ENCODE data around the gene EGFL7.

EGFL7 gene

DNA sequence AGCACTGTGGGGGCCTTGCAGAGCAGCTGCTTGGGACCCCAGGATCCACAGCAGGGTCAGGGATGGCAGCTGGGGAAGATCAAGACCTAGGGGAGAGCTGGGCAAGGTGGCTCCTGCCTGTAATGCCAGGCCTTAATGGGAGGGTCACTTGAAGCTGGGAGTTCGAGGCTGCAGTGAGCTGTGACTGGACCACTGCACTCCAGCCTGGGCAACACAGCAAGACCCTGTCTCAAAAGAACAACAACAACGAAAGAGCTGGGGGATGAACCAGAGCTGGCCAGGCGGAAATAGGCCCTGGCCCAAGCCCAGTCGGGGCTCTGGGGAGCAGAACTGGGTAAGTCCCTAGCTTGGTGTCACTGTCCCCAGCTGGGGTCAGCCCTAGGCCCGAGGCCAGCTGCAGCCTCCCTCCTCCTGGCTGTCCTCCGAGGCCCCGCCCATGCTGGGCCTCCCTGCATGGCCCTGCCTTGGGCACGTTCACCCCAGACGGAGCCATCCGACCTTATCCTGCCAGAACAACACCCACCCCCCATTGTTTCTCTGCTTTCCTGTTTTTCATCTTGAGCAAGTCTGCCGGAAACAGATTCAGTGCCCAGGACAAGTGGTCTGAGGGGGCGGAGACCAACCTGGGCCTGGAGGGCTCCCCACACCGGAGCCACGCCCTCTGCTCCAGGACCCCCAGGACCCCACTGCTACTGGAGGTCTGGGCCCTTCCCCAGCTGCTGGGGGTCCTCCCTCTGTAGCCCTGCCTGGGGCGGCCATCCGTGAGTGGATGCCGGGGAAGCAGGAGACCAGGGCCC is 51.6 kb downstream of the EGFL7 start:
- no peak for DNase-seq (ENCODE audit: low read depth in 4 of 4, low spot score in 1 of 4)

DNA sequence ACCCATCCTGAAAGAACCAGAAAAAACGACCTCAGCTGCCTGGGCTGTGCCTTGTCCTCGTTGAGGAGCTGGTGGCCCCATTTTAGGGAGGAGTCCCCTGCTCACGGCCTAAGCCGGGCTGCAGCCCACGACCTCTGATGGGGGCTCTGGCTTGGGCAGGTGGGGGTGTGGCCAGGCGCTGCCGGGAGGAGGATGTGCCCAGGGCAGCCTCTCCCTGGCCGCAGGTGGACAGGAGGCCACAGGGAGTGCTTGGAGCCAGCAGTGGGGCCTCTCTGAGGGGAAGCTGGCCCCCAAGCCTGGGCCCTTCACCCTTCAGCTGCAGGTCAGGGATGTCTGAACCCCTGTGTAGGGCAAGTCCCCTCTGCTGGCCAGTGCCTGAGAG is 52.2 kb downstream of the EGFL7 start:
- DNase-seq (ENCODE audit: low read depth in 4 of 4, low spot score in 1 of 4) = no peak

DNA sequence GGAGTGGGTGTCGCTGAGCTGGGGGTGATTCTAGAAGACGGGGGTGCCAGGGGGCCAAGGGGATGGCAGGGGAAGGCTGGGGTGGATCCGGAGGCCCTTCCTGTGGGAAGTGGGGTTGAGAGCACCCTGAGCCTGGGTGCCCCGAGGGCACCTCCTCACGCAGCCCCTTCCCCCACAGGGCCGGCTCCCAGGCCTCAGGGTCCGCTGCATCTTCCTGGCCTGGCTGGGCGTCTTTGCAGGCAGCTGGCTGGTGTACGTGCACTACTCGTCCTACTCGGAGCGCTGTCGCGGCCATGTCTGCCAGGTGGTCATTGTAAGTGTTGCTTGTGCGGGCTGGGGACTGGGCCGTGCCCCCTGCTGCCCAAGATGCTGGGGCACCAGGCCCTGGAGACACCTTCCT is 54.7 kb downstream of the EGFL7 start:
- DNase-seq (ENCODE audit: low read depth in 4 of 4, low spot score in 1 of 4) = no peak

DNA sequence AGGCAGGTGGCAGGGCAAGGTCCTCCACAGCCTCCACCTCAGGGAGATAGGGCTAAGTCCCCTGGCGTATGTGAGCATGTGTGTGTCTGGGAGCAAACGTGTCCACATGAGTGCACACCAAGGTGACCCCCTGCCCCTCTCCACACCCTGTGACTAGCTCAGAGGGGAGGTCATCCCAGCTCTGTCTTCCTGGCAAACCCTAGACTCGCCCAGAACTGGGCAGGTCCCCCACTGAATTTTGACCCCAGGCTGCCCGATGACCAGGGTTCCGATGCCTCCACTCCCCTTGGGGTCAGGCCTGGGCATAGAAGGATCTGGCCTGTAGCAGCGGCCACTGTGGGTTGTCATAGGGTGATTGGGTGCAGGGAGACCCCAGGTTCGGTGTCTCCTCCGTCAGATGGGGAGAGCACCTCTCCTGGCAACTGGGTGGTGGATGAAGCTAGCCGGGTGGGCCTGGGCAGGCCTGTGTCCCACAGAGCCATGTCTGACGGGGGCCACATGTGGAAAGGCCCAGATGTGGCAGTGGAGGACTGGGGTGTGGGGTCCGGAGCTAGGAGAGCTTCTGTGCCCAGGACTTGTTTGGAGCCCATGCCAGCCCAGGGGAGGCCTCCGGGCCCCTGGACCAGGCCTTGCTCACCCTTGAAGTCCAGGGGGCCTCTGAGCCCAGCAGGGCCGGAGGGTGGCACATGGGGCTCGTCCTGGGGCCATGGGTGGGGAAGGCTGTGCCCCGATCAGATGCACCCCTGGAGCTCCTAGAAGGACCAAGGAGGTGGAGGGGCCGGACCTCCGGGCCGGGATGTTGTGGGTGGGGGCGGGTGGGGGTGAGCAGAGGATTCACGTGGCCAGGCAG is 55.9 kb downstream of the EGFL7 start:
- DNase-seq (ENCODE audit: low read depth in 4 of 4, low spot score in 1 of 4) = no peak

DNA sequence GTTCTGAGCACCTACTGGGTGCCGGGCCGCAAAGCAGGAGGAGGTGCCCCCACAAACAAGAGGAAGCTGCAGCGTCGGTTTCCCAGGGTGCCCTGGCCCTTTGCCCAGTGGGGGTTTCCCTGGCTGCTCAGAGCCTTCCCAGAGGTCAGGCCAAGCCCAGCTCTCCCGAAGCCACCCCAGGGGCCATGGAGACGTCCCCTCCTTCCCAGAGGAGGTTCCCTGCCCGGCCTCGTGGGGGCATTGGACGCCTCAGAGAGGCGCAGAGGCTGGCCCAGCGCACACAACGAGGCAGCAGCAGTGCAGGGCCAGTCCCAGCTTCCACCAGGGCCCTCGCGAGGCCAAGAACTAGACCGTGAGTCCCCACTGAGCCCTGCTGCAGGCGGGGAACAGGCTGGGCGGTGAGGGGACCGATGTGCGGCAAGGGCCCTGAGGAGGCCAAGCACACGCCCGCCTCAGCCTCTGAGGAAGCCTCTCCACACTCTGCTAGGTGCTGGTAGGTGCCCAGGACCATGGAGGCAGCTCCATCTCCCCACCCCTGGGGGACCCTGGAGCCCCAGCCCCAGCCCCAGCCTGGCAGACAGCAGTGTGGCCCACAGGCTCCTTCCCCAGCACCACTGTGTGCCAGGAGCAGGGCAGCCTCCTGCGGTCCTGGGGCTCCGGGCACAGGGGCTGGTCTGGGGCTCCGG is 56.6 kb downstream of the EGFL7 start:
- DNase-seq (ENCODE audit: low read depth in 4 of 4, low spot score in 1 of 4) = no peak

DNA sequence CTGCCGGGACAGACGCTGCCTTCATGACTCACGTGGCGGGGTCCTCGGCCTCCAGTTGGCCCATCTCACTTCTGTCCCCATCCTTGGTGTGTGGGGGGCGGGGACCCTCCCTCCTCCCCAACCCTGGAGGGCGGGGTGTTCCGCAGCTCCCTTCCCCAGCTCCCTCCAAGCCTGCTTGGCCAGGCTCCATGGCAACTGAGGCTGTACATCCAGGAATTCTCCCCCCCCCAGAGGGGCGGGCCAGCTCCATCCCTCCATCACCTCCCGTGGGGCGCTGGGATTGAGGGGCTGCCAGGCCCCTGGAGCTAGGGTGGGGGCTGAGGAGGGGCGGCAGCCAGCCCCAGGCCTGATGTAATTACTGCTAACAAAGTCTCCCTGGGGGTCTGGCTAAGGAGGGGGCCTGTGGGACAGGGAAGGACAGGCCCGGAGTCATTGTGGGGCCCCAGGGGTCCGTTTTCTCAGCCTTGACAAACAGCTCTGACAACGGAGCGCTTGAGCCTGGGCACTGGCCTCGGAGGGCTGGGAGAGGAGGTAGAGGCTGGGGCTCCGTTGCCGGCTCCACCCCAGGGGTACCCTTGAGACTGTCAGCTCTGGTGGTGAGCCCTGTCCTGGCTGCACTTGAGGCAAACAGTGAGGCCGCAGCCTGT is 57.7 kb downstream of the EGFL7 start:
- DNase-seq (ENCODE audit: low read depth in 4 of 4, low spot score in 1 of 4) = no peak

DNA sequence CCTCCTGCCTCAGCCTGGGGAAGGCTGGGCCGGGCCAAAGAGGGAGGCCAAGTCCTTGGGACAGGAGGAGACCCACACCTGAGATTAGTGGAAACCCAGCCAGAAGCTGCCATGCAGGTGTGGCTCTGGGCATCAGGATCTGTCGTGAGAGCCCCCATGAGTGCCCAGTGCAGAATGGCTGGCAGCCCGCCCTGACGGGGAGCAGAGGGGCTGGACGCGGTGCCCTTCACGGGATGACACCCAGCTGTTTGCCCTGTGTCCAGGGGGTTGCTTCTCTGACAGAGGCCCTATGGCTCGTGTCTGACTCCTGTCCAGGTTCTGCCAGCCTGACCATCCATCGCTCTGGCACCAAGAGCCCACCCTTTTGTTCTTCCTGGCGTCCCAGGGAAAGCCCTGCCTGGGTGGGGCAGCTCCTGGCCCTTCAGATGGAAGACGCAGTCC is 58.2 kb downstream of the EGFL7 start:
- DNase-seq (ENCODE audit: low read depth in 4 of 4, low spot score in 1 of 4) = no peak

DNA sequence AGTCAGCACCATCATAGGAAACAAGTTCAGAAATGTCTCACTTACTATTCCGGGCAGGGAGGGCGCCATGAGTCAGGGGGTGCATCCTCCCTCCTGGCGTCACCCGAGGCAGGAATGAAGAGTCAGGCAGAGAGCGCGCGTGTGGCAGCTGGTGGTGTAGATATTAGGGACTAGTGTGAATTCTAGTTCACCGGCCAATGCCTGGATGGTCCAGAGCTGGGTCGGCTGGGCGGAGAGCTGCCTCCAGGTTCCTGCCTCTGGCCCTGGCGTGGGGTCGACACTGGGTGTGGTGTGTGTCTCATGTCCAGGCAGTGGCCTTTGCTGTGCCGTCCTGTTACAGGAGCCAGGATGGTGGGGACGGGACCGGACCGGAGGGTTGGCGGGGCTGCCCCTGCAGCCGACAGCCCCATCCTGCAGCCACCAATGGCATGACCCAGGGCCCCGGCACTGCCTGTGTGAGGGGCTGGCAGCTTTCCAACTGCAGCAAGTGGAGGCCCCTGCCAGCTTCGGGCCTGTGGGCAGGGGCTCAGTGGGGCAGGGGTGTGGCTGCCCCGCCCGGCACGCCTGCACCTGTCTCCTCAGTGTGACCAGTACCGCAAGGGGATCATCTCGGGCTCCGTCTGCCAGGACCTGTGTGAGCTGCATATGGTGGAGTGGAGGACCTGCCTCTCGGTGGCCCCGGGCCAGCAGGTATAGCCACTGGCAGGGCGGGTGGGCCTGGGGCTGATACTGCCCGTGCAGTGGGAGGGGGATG is 58.8 kb downstream of the EGFL7 start:
- DNase-seq (ENCODE audit: low read depth in 4 of 4, low spot score in 1 of 4) = no peak

Data from stimulated activated CD4-positive, alpha-beta T cell treated with anti-CD3 and anti-CD28 coated beads, Interleukin-1b, Interleukin-23, amount 100 ng/mL, for 24 hours (primary cell).